NT2/D1 (cell line): ENCODE results near the gene TSC22D1.
"Not testable (repeated sequence)": the region's sequence is repeated elsewhere in the genome, so short reads cannot be mapped to it uniquely, and the experiment has no call there.

ENCODE experiments used
- DNase-seq: peaks from one replicate; pipeline ENCODE4 v3.0.0-alpha.2; 2011; ENCODE audit warnings: low read depth, low spot score
- H3K27me3 ChIP-seq: 2 replicates; pipeline ENCODE4 v1.6.0; 2011; ENCODE audit warnings: mild to moderate bottlenecking; ENCODE audit not compliant: insufficient read length, insufficient read depth
- H3K36me3 ChIP-seq: 2 replicates; pipeline ENCODE4 v1.6.1; 2011; ENCODE audit warnings: mild to moderate bottlenecking, low read length, mixed read lengths; ENCODE audit not compliant: insufficient read depth, insufficient read length
- H3K4me1 ChIP-seq: 2 replicates; pipeline ENCODE4 v1.5.1; 2011; ENCODE audit not compliant: insufficient read depth, insufficient read length
- H3K4me3 ChIP-seq: 2 replicates; pipeline ENCODE4 v1.5.1; 2011; ENCODE audit warnings: low read depth; ENCODE audit not compliant: insufficient read length
- H3K9ac ChIP-seq: 2 replicates; pipeline ENCODE4 v1.6.0; 2011; ENCODE audit warnings: low read depth; ENCODE audit not compliant: insufficient read length
- H3K9me3 ChIP-seq: 2 replicates; pipeline ENCODE4 v1.5.1; 2011; ENCODE audit warnings: mild to moderate bottlenecking, low read length; ENCODE audit not compliant: insufficient read depth
- SUZ12 ChIP-seq: IDR thresholded peaks from 2 replicates; pipeline ENCODE4 v1.6.1; 2011; ENCODE audit not compliant: insufficient read length, insufficient read depth; ENCODE audit errors: extremely low read depth
- YY1 ChIP-seq: IDR thresholded peaks from 2 replicates; pipeline ENCODE4 v1.6.1; 2011; ENCODE audit not compliant: insufficient read length, insufficient read depth
- ZNF274 ChIP-seq: IDR thresholded peaks from 2 replicates; pipeline ENCODE4 v1.6.1; 2011; ENCODE audit warnings: mild to moderate bottlenecking, low read depth, low read length

Gene TSC22D1

DNA sequence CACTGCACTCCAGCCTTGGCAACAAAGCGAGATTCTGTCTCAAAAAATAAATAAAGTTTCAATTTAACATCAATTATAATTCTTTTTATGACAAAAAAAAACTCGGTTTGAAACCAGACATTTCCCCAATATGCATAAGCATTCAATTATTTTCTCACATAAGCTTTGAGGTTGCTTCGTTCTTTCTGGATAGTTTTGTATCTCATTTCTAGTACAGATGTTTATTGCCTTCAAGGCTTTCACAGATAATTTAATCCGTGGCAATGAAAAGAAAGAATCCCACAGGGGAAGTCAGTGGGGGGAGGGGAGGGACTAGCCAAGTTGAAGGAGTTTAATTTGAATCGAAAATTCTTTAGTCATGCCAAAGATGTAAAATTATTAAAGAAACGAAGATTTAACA lies 29.6 kb upstream of the TSC22D1 start:
- 0 out of 2 replicates have a peak, but pooled peaks cover 1% of the 10 kb centered on the region for H3K9me3 ChIP-seq
- H3K27me3 ChIP-seq = no peaks in the 10 kb centered on the region
- no peaks in the 10 kb centered on the region for H3K36me3 ChIP-seq
- no peak overlapping the region for H3K4me3 ChIP-seq
- H3K4me1 ChIP-seq = no peaks in the 10 kb centered on the region
- TF ChIP-seq YY1 (no peak), ZNF274 (no peak), SUZ12 (no peak)
- DNase-seq = no peak
- H3K9ac ChIP-seq = no peak overlapping the region

GRCh38 chr13:44605275-44605674 lies 29.1 kb upstream of the TSC22D1 start:
- Histone ChIP-seq H3K9ac (no peak overlapping the region), H3K4me1 (no peaks in the 10 kb centered on the region), H3K36me3 (no peaks in the 10 kb centered on the region), H3K4me3 (no peak overlapping the region), H3K9me3 (no peaks in the 10 kb centered on the region), H3K27me3 (no peaks in the 10 kb centered on the region)
- TF ChIP-seq ZNF274 = no peak
- no peak for TF ChIP-seq YY1
- no peak for TF ChIP-seq SUZ12
- DNase-seq = no peak

- Histone ChIP-seq H3K4me1 (no peaks in the 10 kb centered on the region), H3K36me3 (no peaks in the 10 kb centered on the region), H3K9me3 (no peaks in the 10 kb centered on the region; the same call in 1 of the 2 replicates), H3K27me3 (no peaks in the 10 kb centered on the region), H3K4me3 (no peak overlapping the region), H3K9ac (no peak overlapping the region)
- TF ChIP-seq YY1 (no peak), ZNF274 (no peak), SUZ12 (no peak)
- no peak for DNase-seq
These were observed 25.5 kb upstream of the TSC22D1 start for GRCh38 chr13:44601586-44601985.

DNA sequence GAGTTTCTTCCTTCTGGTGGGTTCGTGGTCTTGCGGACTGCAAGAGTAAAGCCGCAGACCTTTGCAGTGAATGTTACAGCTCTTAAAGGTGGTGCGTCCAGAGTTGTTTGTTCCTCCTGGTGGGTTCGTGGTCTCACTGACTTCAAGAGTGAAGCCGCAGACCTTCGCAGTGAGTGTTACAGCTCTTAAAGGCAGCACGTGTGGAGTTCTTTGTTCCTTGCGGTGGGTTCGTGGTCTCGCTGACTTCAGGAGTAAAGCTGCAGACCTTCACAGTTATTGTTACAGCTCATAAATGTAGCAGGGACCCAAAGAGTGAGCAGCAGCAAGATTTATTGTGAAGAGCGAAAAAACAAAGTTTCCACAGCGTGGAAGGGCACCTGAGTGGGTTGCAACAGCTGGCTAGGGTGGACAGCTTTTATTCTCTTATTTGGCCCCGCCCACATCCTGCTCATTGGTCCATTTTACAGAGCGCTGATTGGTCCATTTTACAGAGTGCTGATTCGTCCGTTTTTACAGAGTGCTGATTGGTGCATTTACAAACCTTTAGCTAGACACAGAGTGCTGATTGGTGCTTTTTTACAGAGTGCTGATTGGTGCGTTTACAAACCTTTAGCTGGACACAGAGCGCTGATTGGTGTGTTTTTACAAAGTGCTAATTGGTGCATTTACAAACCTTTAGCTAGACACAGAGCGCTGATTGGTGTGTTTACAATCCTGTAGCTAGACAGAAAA lies 17.9 kb upstream of the TSC22D1 start:
- DNase-seq, H3K4me1 ChIP-seq, H3K27me3 ChIP-seq, H3K9me3 ChIP-seq, H3K9ac ChIP-seq, H3K4me3 ChIP-seq, H3K36me3 ChIP-seq: not testable (repeated sequence)

DNA sequence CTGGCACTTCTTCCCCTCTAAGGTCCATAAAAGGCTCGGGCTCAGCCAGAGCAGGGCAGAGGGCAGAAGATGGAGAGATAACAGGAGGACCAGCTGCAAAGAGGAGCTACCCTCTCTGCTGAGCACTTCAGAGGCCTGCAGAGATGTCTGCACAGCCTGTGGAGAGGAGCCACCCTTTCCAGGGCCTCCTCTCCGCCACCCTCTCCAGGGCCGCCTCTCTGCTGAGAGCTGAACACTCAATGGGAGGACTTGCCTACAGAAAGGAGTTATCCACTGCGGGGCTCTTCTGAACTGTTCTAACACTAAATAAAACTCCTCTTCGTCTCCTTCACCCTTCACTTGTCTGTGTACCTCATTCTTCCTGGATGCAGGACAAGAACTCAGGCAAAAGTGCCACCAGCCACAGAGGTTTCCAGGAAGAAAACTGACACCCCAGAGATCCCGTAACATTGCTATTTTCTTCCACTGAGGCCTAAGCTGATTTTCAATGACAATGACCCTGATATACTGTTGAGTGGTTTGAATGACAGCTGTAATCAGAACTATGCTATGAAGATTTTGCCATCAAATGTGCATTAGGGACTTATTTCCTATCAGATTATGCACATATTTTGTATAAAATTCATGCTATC lies 16.2 kb upstream of the TSC22D1 start:
- H3K9ac ChIP-seq = no peak overlapping the region
- no peaks in the 10 kb centered on the region for H3K36me3 ChIP-seq
- TF ChIP-seq SUZ12 (no peak), YY1 (no peak), ZNF274 (no peak)
- no peaks in the 10 kb centered on the region; the same call in 1 of the 2 replicates for H3K9me3 ChIP-seq
- no peaks in the 10 kb centered on the region for H3K27me3 ChIP-seq
- H3K4me3 ChIP-seq = no peak overlapping the region
- no peak for DNase-seq
- no peaks in the 10 kb centered on the region for H3K4me1 ChIP-seq

DNA sequence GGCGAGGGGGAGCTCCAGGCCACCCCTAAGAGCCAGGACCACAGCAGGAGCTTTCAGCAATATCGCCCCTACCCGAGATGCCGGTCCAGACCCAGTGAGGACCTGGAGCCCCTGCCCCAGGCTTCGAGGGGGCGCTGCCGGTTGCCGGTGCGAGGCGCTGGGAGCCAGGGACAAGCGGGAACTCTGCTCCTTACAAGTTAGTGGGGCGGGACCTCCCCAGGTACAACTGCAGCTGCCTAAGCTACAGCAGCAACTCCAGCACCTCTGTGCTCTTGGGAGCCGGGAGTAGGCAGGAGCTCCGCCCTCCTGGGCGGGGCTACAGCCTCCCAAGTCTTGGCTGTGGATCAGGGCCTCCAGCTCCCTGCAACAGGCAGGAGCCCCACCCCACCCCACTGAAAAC lies 15.2 kb upstream of the TSC22D1 start:
- no peak for DNase-seq
- H3K27me3 ChIP-seq = no peaks in the 10 kb centered on the region
- no peak for TF ChIP-seq ZNF274
- TF ChIP-seq YY1 = no peak
- no peak for TF ChIP-seq SUZ12
- H3K4me1 ChIP-seq = no peaks in the 10 kb centered on the region
- no peak overlapping the region for H3K9ac ChIP-seq
- H3K4me3 ChIP-seq = no peak overlapping the region
- no peaks in the 10 kb centered on the region for H3K36me3 ChIP-seq
- no peaks in the 10 kb centered on the region for H3K9me3 ChIP-seq

- H3K9ac ChIP-seq = no peak overlapping the region
- TF ChIP-seq SUZ12 (no peak), YY1 (no peak), ZNF274 (no peak)
- no peaks in the 10 kb centered on the region for H3K9me3 ChIP-seq
- no peak for DNase-seq
- no peak overlapping the region for H3K4me3 ChIP-seq
- H3K4me1 ChIP-seq = no peaks in the 10 kb centered on the region
- no peaks in the 10 kb centered on the region for H3K27me3 ChIP-seq
- no peaks in the 10 kb centered on the region for H3K36me3 ChIP-seq
These were observed 7.0 kb upstream of the TSC22D1 start for GRCh38 chr13:44583137-44583536.
